ENCODE data around the gene GNL1. TPM values are rescaled to one million over a fixed set of nuclear protein-coding genes. Genes with fewer than 3 reads are reported as not detected.
A peak's percentile ranks its signal among the peaks of the same experiment; 100 is the strongest.

The GNL1 gene
- total and polyA plus RNA-seq, 9 of the 15 experiments (the other 6 are each of a cell fraction or from before 2014, with no cell fraction given) = 0.73 to 112 (median 58.0) TPM

DNA sequence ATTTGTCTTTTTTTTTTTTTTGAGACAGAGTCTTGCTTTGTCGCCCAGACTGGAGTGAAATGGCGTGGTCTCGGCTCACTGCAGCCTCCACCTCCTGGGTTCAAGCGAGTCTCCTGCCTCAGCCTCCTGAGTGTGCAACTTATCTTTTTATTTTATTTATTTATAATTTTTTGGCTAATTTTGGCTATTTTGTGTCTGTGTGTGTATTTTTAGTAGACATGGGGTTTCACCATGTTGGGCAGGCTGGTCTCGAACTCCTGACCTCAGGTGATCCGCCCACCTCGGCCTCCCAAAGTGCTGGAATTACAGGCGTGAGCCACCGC lies 39.6 kb downstream of the GNL1 start (continued):
- TF ChIP-seq, protein P1, sequence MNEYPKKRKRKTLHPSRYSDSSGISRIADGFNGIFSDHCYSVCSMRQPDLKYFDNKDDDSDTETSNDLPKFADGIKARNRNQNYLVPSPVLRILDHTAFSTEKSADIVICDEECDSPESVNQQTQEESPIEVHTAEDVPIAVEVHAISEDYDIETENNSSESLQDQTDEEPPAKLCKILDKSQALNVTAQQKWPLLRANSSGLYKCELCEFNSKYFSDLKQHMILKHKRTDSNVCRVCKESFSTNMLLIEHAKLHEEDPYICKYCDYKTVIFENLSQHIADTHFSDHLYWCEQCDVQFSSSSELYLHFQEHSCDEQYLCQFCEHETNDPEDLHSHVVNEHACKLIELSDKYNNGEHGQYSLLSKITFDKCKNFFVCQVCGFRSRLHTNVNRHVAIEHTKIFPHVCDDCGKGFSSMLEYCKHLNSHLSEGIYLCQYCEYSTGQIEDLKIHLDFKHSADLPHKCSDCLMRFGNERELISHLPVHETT (CRISPR knock-in tag; conservative IDR thresholded peaks at IDR 0.05 in 1 of 2, IDR thresholded peaks at IDR 0.05 in 1 of 2) = 0 out of 4 replicates have a peak, but pooled peaks of 1 of the 2 experiments have one; percentile 24
- TF ChIP-seq ASH1L (IDR thresholded peaks at IDR 0.05; ENCODE audit: borderline replicate concordance, low read depth, partially characterized antibody) (peak; percentile 21), SNIP1 (IDR thresholded peaks at IDR 0.05; ENCODE audit: low read depth) (0 out of 2 replicates have a peak, but pooled peaks have one; percentile 18), IRF9 (tag; IDR thresholded peaks at IDR 0.05) (0 out of 2 replicates have a peak, but pooled peaks have one; percentile 47), ZNF384 (IDR thresholded peaks at IDR 0.05; ENCODE audit: low read depth, low read length) (peak; percentile 79; the same call in 1 of the 2 replicates)

- Histone ChIP-seq H3K36me3 (ENCODE audit: control insufficient read depth, insufficient read depth, low read length) (no peaks in the 10 kb centered on the region), H4K20me1 (replicated peaks; ENCODE audit: control insufficient read depth, insufficient read depth, low read length) (no peaks in the 10 kb centered on the region), H3K9ac (ENCODE audit: insufficient read depth in 1 of 2, low read depth in 2 of 2, low read length in 2 of 2) (peak overlapping the region; percentile 76 to 82), H2AFZ (ENCODE audit: low read depth, low read length) (peak overlapping the region; percentile 90), H3K4me1 (replicated peaks in 1 of 2; ENCODE audit: control insufficient read depth in 2 of 2, insufficient read depth in 2 of 2, low read length in 2 of 2) (peaks cover 2 to 10% of the 10 kb centered on the region in 2 experiments; a peak in 3 of 5 replicates), H3K4me3 (peak overlapping the region; percentile 44), H3K79me2 (ENCODE audit: control insufficient read depth, insufficient read depth, low read length) (no peaks in the 10 kb centered on the region), H3K9me1 (ENCODE audit: control insufficient read depth, insufficient read depth, low read length) (no peaks in the 10 kb centered on the region), H3K4me2 (ENCODE audit: insufficient read depth, low read length) (peak overlapping the region; percentile 85), H3K9me3 (replicated peaks; ENCODE audit: control insufficient read depth, insufficient read depth, low read depth, low read length) (no peaks in the 10 kb centered on the region; the same call in 1 of the 2 replicates), H3K27me3 (ENCODE audit: control insufficient read depth in 2 of 2, insufficient read depth in 2 of 2, low read length in 2 of 2) (no peaks in the 10 kb centered on the region), H3K27ac (ENCODE audit: extremely low read depth, low read depth, low read length) (peak overlapping the region; percentile 93)
- FAIRE-seq (peak; percentile 99), DNase-seq (ENCODE audit: extremely low read depth in 1 of 4, low spot score in 3 of 4) (peak; percentile 91 to 96 (median 94)), ATAC-seq (peak; percentile 97)
- in situ Hi-C loops (cut with MboI) = no loop called here
- WGBS (ENCODE audit: insufficient coverage, low coverage, missing lambda C conversion rate) = 4% methylated on average over 32 of the region's 33 CpGs
- ChIA-PET POLR2A (interaction anchor here (0.6 to 1.6 kb wide), 5 partner anchors 15 to 165 kb away, joined by 3 to 5 read pairs (median 3); no protein-coding TSS in a partner anchor), CTCF (ENCODE audit: low intra/inter-chr PET ratio) (interaction anchor here (0.7 kb wide), 1 partner anchor 433 kb away, joined by 4 read pairs; no protein-coding TSS in a partner anchor)
- TSS peak; percentile 88 for BruUV-seq (replicated peaks)
- intact Hi-C loops (cut with micrococcal nuclease) = loop anchor here (1.0 kb wide), 2 partner anchors 14 to 20 kb away; no protein-coding TSS in a partner anchor
- peak; percentile 97 for TF ChIP-seq SPI1 (IDR thresholded peaks at IDR 0.05; ENCODE audit: borderline replicate concordance, low read depth, low read length)
Observed at GRCh38 chr6:30515944-30516753, 40.1 kb downstream of the GNL1 start.

All from K562 (cell line).